GOT3 (cell line): ENCODE results near the gene DAAM1.

Source experiments
- DNase-seq: peaks from one replicate; lab custom pipeline; 2025; ENCODE audit warnings: mixed read lengths; lab: John Stamatoyannopoulos, UW

Gene DAAM1

GRCh38 chr14:59314953-59315599 lies 126.6 kb downstream of the DAAM1 start:
- DNase-seq, result no peak

GRCh38 chr14:59316151-59316830 lies 127.8 kb downstream of the DAAM1 start:
- no peak for DNase-seq

- DNase-seq, result no peak
These were observed 128.9 kb downstream of the DAAM1 start for GRCh38 chr14:59317346-59317745.

GRCh38 chr14:59317798-59318505 lies 129.5 kb downstream of the DAAM1 start:
- no peak for DNase-seq

GRCh38 chr14:59318908-59319307 lies 130.4 kb downstream of the DAAM1 start:
- DNase-seq, result no peak

GRCh38 chr14:59320361-59320760 lies 131.9 kb downstream of the DAAM1 start:
- DNase-seq, result no peak

GRCh38 chr14:59320763-59321625 lies 132.5 kb downstream of the DAAM1 start:
- DNase-seq, result no peak

- no peak for DNase-seq
These were observed 133.1 kb downstream of the DAAM1 start for GRCh38 chr14:59321626-59321949.

GRCh38 chr14:59325906-59326305 lies 137.4 kb downstream of the DAAM1 start:
- DNase-seq, result no peak

GRCh38 chr14:59328454-59328853 lies 140.0 kb downstream of the DAAM1 start:
- no peak for DNase-seq

GRCh38 chr14:59330455-59330854 lies 142.0 kb downstream of the DAAM1 start:
- DNase-seq, result no peak

- DNase-seq, result no peak
These were observed 142.8 kb downstream of the DAAM1 start for GRCh38 chr14:59331217-59331616.

- no peak for DNase-seq
These were observed 144.3 kb downstream of the DAAM1 start for GRCh38 chr14:59332727-59333126.

GRCh38 chr14:59333235-59333634 lies 144.8 kb downstream of the DAAM1 start:
- no peak for DNase-seq

GRCh38 chr14:59333668-59334067 lies 145.2 kb downstream of the DAAM1 start:
- no peak for DNase-seq

GRCh38 chr14:59334253-59334652 lies 145.8 kb downstream of the DAAM1 start:
- no peak for DNase-seq

- no peak for DNase-seq
These were observed 147.6 kb downstream of the DAAM1 start for GRCh38 chr14:59336098-59336497.

GRCh38 chr14:59336706-59337105 lies 148.2 kb downstream of the DAAM1 start:
- no peak for DNase-seq

GRCh38 chr14:59337141-59337611 lies 148.7 kb downstream of the DAAM1 start:
- no peak for DNase-seq

- DNase-seq, result no peak
These were observed 150.3 kb downstream of the DAAM1 start for GRCh38 chr14:59338761-59339160.

- DNase-seq, result no peak
These were observed 151.3 kb downstream of the DAAM1 start for GRCh38 chr14:59339524-59340330.
